IMR-90 (cell line): ENCODE measurements around the gene LSM12. TPM values are rescaled to one million over a fixed set of nuclear protein-coding genes. Genes with fewer than 3 reads are reported as not detected.

ENCODE experiments used
- ATAC-seq: fragments of 200-7000 bp; cut with Tn5 transposase; 2 replicates; pipeline ENCODE4 v1.9.1; 2020; ENCODE audit warnings: low read depth, mild to moderate bottlenecking, moderate library complexity
- BruUV-seq: library from RNA; stranded (reverse); fragments of 400-500 nt; replicated peaks from 2 replicates; lab custom pipeline; 2021; lab: Mats Ljungman, UMichigan
- CTCF ChIA-PET: fragments of 300-600 bp; formaldehyde crosslinking; extraction: SDS; loops from one replicate; lab custom pipeline; 2021; ENCODE audit warnings: antibody characterized with exemption; lab: Yijun Ruan, JAX
- POLR2A ChIA-PET: fragments of 300-600 bp; sonication (Branson Sonifier 250); formaldehyde crosslinking; loops from one replicate; lab custom pipeline; 2022; ENCODE audit warnings: antibody characterized with exemption; ENCODE audit not compliant: unreplicated experiment; lab: Charles Lee
- DNase-seq: peaks from one replicate; pipeline ENCODE4 v3.0.0; 2013
- H2AFZ ChIP-seq: replicated peaks from 2 replicates; pipeline ENCODE3; 2013; ENCODE audit warnings: low read length, mild to moderate bottlenecking; ENCODE audit not compliant: poor library complexity
- H2AK5ac ChIP-seq: 2 replicates; pipeline ENCODE4 v1.6.1; 2013; ENCODE audit warnings: low read depth, low read length, inconsistent platforms
- H2AK9ac ChIP-seq: replicated peaks from 2 replicates; pipeline ENCODE3; 2013; ENCODE audit warnings: mild to moderate bottlenecking, low read depth, low read length, moderate library complexity; ENCODE audit not compliant: poor library complexity
- H2BK120ac ChIP-seq: 2 replicates; pipeline ENCODE4 v1.6.1; 2013; ENCODE audit warnings: low read depth, low read length, inconsistent platforms
- H2BK15ac ChIP-seq: 3 replicates; pipeline ENCODE4 v1.6.1; 2013; ENCODE audit warnings: low read depth, low read length, inconsistent platforms
- H2BK20ac ChIP-seq: 2 replicates; pipeline ENCODE4 v1.6.1; 2013; ENCODE audit warnings: low read depth, mild to moderate bottlenecking, inconsistent platforms, low read length, moderate library complexity
- H2BK5ac ChIP-seq: 2 replicates; pipeline ENCODE4 v1.6.1; 2013; ENCODE audit warnings: mild to moderate bottlenecking, low read depth, low read length, inconsistent platforms; ENCODE audit not compliant: poor library complexity, severe bottlenecking
- H3K14ac ChIP-seq: replicated peaks from 2 replicates; pipeline ENCODE4 v1.6.1; 2013; ENCODE audit warnings: low read depth, low read length, inconsistent platforms
- H3K18ac ChIP-seq: 2 replicates; pipeline ENCODE4 v1.6.1; 2013; ENCODE audit warnings: low read depth, low read length, control low read depth
- H3K23ac ChIP-seq: 2 replicates; pipeline ENCODE4 v1.6.1; 2013; ENCODE audit warnings: low read depth, low read length, inconsistent platforms
- H3K27ac ChIP-seq: 2 replicates; pipeline ENCODE4 v1.5.1; 2013; ENCODE audit warnings: mild to moderate bottlenecking, control low read depth, low read length; ENCODE audit not compliant: insufficient read depth
- H3K27me3 ChIP-seq: 2 replicates; pipeline ENCODE4 v1.6.1; 2013; ENCODE audit warnings: low read length; ENCODE audit not compliant: control insufficient read depth, insufficient read depth
- H3K36me3 ChIP-seq: 2 replicates; pipeline ENCODE4 v1.6.1; 2013; ENCODE audit warnings: low read length, mixed read lengths; ENCODE audit not compliant: control insufficient read depth, insufficient read depth
- H3K4ac ChIP-seq: 2 replicates; pipeline ENCODE4 v1.6.1; 2013; ENCODE audit warnings: low read depth, low read length, inconsistent platforms
- H3K4me1 ChIP-seq: 2 replicates; pipeline ENCODE4 v1.6.1; 2013; ENCODE audit warnings: low read length, mixed read lengths; ENCODE audit not compliant: control insufficient read depth, insufficient read depth
- H3K4me2 ChIP-seq: 2 replicates; pipeline ENCODE4 v1.6.1; 2013; ENCODE audit warnings: low read depth, mild to moderate bottlenecking, control low read depth, low read length, moderate library complexity
- H3K4me3 ChIP-seq: 2 replicates; pipeline ENCODE4 v1.5.1; 2013; ENCODE audit warnings: low read depth, mild to moderate bottlenecking, control low read depth, low read length, moderate library complexity; ENCODE audit not compliant: insufficient read depth
- H3K56ac ChIP-seq: 2 replicates; pipeline ENCODE4 v1.6.1; 2013; ENCODE audit warnings: low read length, inconsistent platforms; ENCODE audit not compliant: insufficient read depth; ENCODE audit errors: extremely low read depth
- H3K79me1 ChIP-seq, 2 experiments: 2 replicates each; pipeline ENCODE4 v1.6.1; 2013; ENCODE audit warnings: low read length in 2 of 2, inconsistent platforms in 1 of 2, low read depth in 1 of 2
- H3K9ac ChIP-seq: 2 replicates; pipeline ENCODE4 v1.6.1; 2013; ENCODE audit warnings: low read depth, low read length, control low read depth
- H3K9me1 ChIP-seq: 2 replicates; pipeline ENCODE4 v1.6.1; 2013; ENCODE audit warnings: low read length, inconsistent platforms; ENCODE audit not compliant: insufficient read depth
- H3K9me3 ChIP-seq: 2 replicates; pipeline ENCODE4 v1.6.1; 2013; ENCODE audit warnings: low read length; ENCODE audit not compliant: control insufficient read depth, insufficient read depth
- H4K20me1 ChIP-seq: 2 replicates; pipeline ENCODE4 v1.6.1; 2013; ENCODE audit warnings: low read length, inconsistent platforms; ENCODE audit not compliant: insufficient read depth
- H4K5ac ChIP-seq: 2 replicates; pipeline ENCODE4 v1.6.1; 2013; ENCODE audit warnings: mild to moderate bottlenecking, low read depth, low read length, control low read depth
- H4K8ac ChIP-seq, 2 experiments: 2 replicates each; pipeline ENCODE4 v1.6.1; 2013; ENCODE audit warnings: low read depth in 2 of 2, low read length in 2 of 2, control low read depth in 1 of 2, inconsistent platforms in 1 of 2
- H4K91ac ChIP-seq: 2 replicates; pipeline ENCODE4 v1.6.1; 2013; ENCODE audit warnings: low read depth, low read length, inconsistent platforms; ENCODE audit not compliant: insufficient read depth
- BHLHE40 ChIP-seq: fragments of 150-350 bp; IDR thresholded peaks from 2 replicates; pipeline ENCODE4 v1.6.1; 2016; ENCODE audit warnings: mild to moderate bottlenecking, low read depth, low read length
- CEBPB ChIP-seq: IDR thresholded peaks from 2 replicates; pipeline ENCODE4 v1.6.1; 2012; ENCODE audit warnings: low read depth, low read length, improper control_type of control experiment
- CHD1 ChIP-seq: IDR thresholded peaks from 2 replicates; pipeline ENCODE4 v1.6.1; 2012; ENCODE audit warnings: low read depth, low read length, improper control_type of control experiment
- CTCF ChIP-seq: conservative IDR thresholded peaks from 2 replicates; pipeline ENCODE4 v1.5.1; 2012; ENCODE audit warnings: mild to moderate bottlenecking, low read depth, low read length, improper control_type of control experiment
- ELK1 ChIP-seq: fragments of 150-350 bp; IDR thresholded peaks from 2 replicates; pipeline ENCODE4 v1.6.1; 2016; ENCODE audit warnings: low read depth, mild to moderate bottlenecking, low read length, moderate library complexity, borderline replicate concordance
- FOS ChIP-seq: fragments of 150-350 bp; IDR thresholded peaks from 2 replicates; pipeline ENCODE4 v1.6.1; 2016; ENCODE audit warnings: low read depth, low read length
- MAFK ChIP-seq: IDR thresholded peaks from 2 replicates; pipeline ENCODE4 v1.6.1; 2012; ENCODE audit warnings: low read depth, low read length, improper control_type of control experiment
- MAZ ChIP-seq: IDR thresholded peaks from 2 replicates; pipeline ENCODE4 v1.6.1; 2012; ENCODE audit warnings: low read depth, mild to moderate bottlenecking, low read length, improper control_type of control experiment, moderate library complexity, borderline replicate concordance
- MXI1 ChIP-seq: IDR thresholded peaks from 2 replicates; pipeline ENCODE4 v1.6.1; 2012; ENCODE audit warnings: low read depth, mild to moderate bottlenecking, low read length, moderate library complexity, borderline replicate concordance
- NFE2L2 ChIP-seq: fragments of 150-350 bp; IDR thresholded peaks from 2 replicates; pipeline ENCODE4 v1.6.1; 2016; ENCODE audit warnings: low read depth, mild to moderate bottlenecking, low read length
- POLR2A ChIP-seq: IDR thresholded peaks from 2 replicates; pipeline ENCODE4 v1.6.1; 2012; ENCODE audit warnings: mild to moderate bottlenecking, low read depth, low read length
- RAD21 ChIP-seq: IDR thresholded peaks from 2 replicates; pipeline ENCODE4 v1.6.1; 2012; ENCODE audit warnings: low read length, improper control_type of control experiment
- RCOR1 ChIP-seq: IDR thresholded peaks from 2 replicates; pipeline ENCODE4 v1.6.1; 2012; ENCODE audit warnings: mild to moderate bottlenecking, low read length, improper control_type of control experiment; ENCODE audit not compliant: insufficient replicate concordance
- RFX5 ChIP-seq: IDR thresholded peaks from 2 replicates; pipeline ENCODE4 v1.8.0; 2012; ENCODE audit warnings: low read depth, mild to moderate bottlenecking, low read length, moderate library complexity
- SMC3 ChIP-seq: fragments of 150-350 bp; IDR thresholded peaks from 2 replicates; pipeline ENCODE4 v1.6.1; 2016; ENCODE audit warnings: low read depth, mild to moderate bottlenecking, antibody characterized with exemption, low read length, moderate library complexity
- WGBS, 2 experiments: methylation state at CpG; one replicate each; pipeline versions ENCODE4 v1.1.5 to v1.1.7; 2013; ENCODE audit warnings: missing lambda C conversion rate in 2 of 2; ENCODE audit not compliant: insufficient read length in 1 of 2; ENCODE audit errors: extremely low coverage in 2 of 2; 5-methylcytosine and 5-hydroxymethylcytosine counted together
- dilution Hi-C: fragments of 300-500 bp; cut with HindIII; formaldehyde crosslinking; loops from one replicate; pipeline ENCODE4 v1.14.3; 2018; ENCODE audit warnings: low sequenced_read_pairs; ENCODE audit not compliant: unreplicated experiment
- in situ Hi-C: fragments of 300-500 bp; cut with MboI; formaldehyde crosslinking; loops from 3 replicates; pipeline ENCODE4 v1.14.3; 2019; ENCODE audit warnings: low sequenced_read_pairs, inconsistent platforms, mixed read lengths
- intact Hi-C: fragments of 100-400 bp; cut with micrococcal nuclease; formaldehyde crosslinking; loops from 2 replicates; pipeline ENCODE4 v1.10.0; 2022
- polyA plus RNA-seq, 3 experiments: library from polyadenylated mRNA; depleted of rRNA; stranded (reverse); fragments of >200 nt; gene quantifications; 2 replicates each; pipeline ENCODE4 v1.2.3, GENCODE V29; 2012; ENCODE audit warnings: low replicate concordance in 1 of 3
- total RNA-seq: library from RNA; depleted of rRNA; stranded (reverse); fragments of >200 nt; gene quantifications from 2 replicates; pipeline ENCODE4 v1.2.3, GENCODE V29; 2012

Gene LSM12
- total and polyA plus RNA-seq, 2 of the 4 experiments (the other 2 are of a cell fraction): 38.0 to 41.0 TPM

- intact Hi-C loops (loop anchor here (1.0 kb wide), 2 partner anchors 35 to 109 kb away; no protein-coding TSS in a partner anchor), dilution Hi-C loops (no loop called here), in situ Hi-C loops (no loop called here)
- no peaks in the 10 kb centered on the region for H3K9me3 ChIP-seq
- no peaks in the 10 kb centered on the region; the same call in 1 of the 2 replicates for H3K36me3 ChIP-seq
- no TSS peak for BruUV-seq
- ChIA-PET CTCF (no interaction called here), POLR2A (no interaction called here)
- peak overlapping the region; percentile 59 for H3K4me3 ChIP-seq
- peak overlapping the region; percentile 12; the same call in 1 of the 2 replicates for H3K18ac ChIP-seq
- H3K4me2 ChIP-seq: peak overlapping the region; percentile 78
- peak overlapping the region; percentile 84 for H3K14ac ChIP-seq
- ATAC-seq: peak; percentile 91
- TF ChIP-seq MXI1: peak; percentile 72
- TF ChIP-seq RCOR1: no peak
- no peak for TF ChIP-seq CHD1
- TF ChIP-seq SMC3: peak; percentile 58
- TF ChIP-seq RAD21: peak; percentile 59
- TF ChIP-seq POLR2A: 0 out of 2 replicates have a peak, but pooled peaks have one; percentile 50
- no peak for TF ChIP-seq MAFK
- peak; percentile 56; the same call in 1 of the 2 replicates for TF ChIP-seq MAZ
- peak; percentile 70 for TF ChIP-seq CTCF
- peak; percentile 78 for TF ChIP-seq CEBPB
- TF ChIP-seq BHLHE40: peak; percentile 35; the same call in 1 of the 2 replicates
- no peak for TF ChIP-seq NFE2L2
- TF ChIP-seq FOS: no peak
- TF ChIP-seq RFX5: no peak
- no peak for TF ChIP-seq ELK1
- peak overlapping the region; percentile 21; the same call in 1 of the 2 replicates for H3K23ac ChIP-seq
- H3K56ac ChIP-seq: no peak overlapping the region; the same call in 1 of the 2 replicates
- peak overlapping the region; percentile 34; the same call in 1 of the 3 replicates for H2BK15ac ChIP-seq
- H4K5ac ChIP-seq: peak overlapping the region; percentile 56
- H2BK5ac ChIP-seq: peak overlapping the region; percentile 69
- H4K8ac ChIP-seq: peak overlapping the region; percentile 64 to 85; a peak in 3 of 4 replicates
- 3% methylated on average over 21 of the region's 40 CpGs; no CpG with 5 or more reads in 1 of the 2 experiments for WGBS, 2 experiments
- peak overlapping the region; percentile 74 for H2AK5ac ChIP-seq
- peak overlapping the region; percentile 96 for H2AFZ ChIP-seq
- H2AK9ac ChIP-seq: peak overlapping the region; percentile 93
- H2BK120ac ChIP-seq: peak overlapping the region; percentile 1; the same call in 1 of the 2 replicates
- peaks cover 3% of the 10 kb centered on the region; the same call in 1 of the 2 replicates for H3K27me3 ChIP-seq
- peak overlapping the region; percentile 77; the same call in 1 of the 2 replicates for H3K9ac ChIP-seq
- DNase-seq: peak; percentile 92
- no peak overlapping the region for H2BK20ac ChIP-seq
- H4K20me1 ChIP-seq: no peaks in the 10 kb centered on the region
- peaks cover 0 to 40% of the 10 kb centered on the region in 2 experiments; a peak in 2 of 4 replicates for H3K79me1 ChIP-seq
- peak overlapping the region; percentile 60 for H4K91ac ChIP-seq
- peak overlapping the region; percentile 86 for H3K4ac ChIP-seq
- H3K9me1 ChIP-seq: peaks cover 16% of the 10 kb centered on the region
- H3K4me1 ChIP-seq: peaks cover 23% of the 10 kb centered on the region
- peak overlapping the region; percentile 59 for H3K27ac ChIP-seq
Observed at GRCh38 chr17:44006598-44007345, 59.7 kb downstream of the LSM12 start.
